GM21528 (cell line): ENCODE measurements around the gene DNAJB7.
"Not testable (repeated sequence)": the region's sequence is repeated elsewhere in the genome, so short reads cannot be mapped to it uniquely, and the experiment has no call there.

Experiments
- ATAC-seq: cut with Tn5 transposase; IDR thresholded peaks from one replicate; pipeline ENCODE4 v1.9.1; 2021; ENCODE audit warnings: mild to moderate bottlenecking, moderate library complexity; ENCODE audit not compliant: unreplicated experiment, low FRiP score

Gene DNAJB7

DNA sequence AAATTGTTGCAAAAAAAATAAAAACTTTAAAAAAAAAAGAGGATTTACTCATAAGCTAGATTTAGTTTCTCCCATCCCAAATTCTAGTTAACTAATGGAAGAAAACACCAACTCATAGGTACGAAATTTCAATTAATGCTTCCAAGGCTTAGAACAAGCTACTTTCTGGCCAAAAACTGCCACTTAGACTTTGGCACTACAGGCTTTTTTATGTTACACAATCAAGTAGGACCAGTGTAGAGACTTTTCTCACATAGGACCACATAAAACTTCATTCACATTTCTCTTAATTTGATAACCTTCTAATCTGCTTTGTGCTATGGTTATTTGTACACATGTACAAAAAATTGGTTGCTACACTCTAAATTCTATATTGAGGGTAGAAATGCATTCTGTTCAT, 8.6 kb downstream of the DNAJB7 start:
- ATAC-seq, result no peak

DNA sequence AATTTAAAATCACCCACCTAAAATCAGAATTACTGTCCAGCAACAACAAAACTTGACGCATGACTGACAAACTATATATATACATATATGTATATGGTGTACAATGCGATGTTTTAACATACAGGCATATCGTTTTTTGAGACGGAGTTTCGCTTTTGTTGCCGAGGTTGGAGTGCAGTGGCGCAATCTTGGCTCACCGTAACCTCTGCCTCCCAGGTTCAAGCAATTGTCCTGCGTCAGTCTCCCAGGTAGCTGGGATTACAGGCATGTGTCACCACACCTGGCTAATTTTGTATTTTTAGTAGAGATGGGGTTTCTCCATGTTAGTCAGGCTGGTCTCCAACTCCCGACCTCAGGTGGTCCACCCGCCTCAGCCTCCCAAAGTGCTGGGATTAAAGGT, 16.1 kb downstream of the DNAJB7 start:
- not testable (repeated sequence) for ATAC-seq

DNA sequence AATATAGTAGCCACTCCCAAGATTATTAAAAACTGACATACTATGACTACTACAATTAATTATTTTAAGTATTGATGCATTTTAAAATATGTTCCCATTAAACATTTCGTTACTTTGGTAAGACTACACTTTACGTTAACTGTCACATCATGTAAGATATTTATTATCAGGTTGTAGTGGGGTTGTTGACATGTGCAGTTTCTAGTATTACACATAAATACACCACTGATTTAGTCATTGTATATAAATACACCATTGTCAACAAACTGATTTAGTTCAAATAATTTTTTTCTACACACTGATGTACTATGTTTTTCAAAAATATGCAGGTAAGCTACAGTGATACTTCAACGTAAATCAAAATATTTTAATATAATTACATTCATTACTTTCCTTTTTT, 17.0 kb downstream of the DNAJB7 start:
- ATAC-seq, result no peak

DNA sequence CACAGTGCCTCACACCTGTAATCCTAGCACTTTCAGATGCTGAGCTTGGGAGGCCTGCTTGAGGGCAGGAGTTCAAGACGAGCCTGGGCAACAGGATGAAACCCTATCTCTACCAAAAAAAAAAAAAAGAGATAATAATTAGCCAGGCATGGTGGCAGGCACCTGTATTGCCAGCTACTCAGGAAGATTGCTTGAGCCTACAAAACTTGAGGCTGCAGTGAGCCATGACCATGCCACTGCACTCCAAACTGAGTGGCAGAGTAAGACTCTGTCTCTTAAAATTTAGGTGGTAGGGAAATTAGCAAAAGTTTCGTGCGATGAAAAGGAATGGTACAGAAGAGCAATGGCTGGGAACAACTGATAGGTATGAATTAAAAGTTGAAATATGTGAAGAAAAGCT, 23.4 kb downstream of the DNAJB7 start:
- no peak for ATAC-seq

DNA sequence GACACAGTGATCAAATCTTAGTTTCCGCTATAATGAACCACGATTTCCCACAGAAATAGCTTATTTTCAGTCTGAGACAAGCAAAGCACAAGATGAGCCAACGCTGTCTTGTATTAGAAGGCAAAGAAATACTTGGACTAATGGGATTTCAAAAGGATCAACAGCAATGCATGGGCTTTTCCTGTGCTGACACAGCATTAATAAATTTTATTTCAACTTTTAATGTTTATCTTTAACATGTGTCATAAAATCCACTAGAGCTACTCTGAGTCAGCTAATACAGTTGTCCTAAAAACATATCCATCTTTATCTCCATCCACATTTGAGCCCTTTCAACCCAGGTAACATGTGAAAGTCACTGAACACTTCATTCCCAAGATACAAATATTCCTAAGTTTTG, 27.3 kb downstream of the DNAJB7 start:
- no peak for ATAC-seq

DNA sequence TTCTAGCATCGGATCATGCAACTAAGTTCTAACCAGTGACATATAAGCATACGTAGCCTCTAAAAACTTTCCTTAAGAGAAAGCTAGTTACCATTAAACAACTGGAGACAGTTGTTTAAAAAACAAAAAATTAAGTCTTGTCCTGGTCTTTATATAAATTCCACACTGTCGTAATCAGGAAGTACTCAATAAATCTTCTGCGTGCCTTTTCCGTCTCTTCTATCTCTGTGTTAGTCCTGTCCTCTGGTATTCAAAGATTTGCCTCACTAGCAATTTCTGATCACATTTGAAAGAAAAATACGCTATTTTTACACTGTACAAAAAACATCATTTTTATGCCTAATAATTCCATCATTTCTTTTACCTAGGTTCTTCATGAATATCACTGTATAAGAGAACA, 32.8 kb downstream of the DNAJB7 start:
- ATAC-seq, result no peak

DNA sequence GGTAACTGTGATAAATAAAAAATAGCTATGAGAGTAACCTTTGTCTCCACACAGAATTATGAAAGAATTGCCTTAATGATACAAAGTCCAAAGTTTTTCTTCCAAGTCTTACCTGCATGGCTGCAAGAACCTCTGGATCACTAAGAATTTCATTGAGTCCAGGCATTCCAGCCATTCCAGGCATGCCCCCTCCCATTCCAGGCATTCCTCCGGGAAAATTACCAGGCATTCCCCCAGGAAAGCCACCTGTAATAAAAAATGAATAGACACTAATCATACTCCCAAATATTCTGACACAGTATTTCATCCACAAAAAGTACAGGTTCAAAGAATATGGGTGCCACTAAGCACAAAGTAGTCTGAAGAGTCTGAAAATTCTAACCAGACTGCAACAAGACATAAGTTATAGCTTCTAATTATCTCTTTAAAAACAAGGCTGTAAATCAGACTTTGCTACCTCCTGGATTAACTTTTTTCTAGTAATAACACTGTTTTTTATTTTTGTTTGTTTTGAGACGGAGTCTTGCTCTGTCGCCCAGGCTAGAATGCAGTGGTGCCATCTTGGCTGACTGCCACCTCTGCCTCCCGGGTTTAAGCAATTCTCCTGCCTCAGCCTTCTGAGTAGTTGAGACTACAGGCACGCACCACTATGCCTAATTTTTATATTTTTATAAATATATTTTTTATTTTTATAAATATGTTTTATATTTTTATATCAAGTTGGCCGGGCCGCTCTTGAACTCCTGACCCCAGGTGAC, 34.8 kb downstream of the DNAJB7 start:
- ATAC-seq, result no peak

DNA sequence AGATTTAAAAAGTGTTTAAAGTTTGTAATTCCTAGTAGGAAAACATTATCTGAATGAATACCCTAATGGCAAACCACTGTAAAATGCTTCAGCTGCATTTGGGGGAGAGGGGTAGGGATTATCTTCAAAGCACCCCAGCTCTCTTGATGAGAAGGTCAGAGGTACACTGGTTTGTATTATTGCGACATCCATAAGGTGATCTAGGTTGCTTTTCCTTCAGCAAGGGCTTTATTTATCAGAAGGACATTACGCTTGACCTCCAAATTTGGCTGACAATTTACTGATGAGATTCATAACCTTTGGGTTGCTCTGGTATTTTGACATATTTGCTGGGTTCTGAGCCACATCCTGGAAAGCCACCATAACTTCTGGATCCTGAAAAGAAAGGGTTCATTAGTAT, 35.6 kb downstream of the DNAJB7 start:
- not testable (repeated sequence) for ATAC-seq

DNA sequence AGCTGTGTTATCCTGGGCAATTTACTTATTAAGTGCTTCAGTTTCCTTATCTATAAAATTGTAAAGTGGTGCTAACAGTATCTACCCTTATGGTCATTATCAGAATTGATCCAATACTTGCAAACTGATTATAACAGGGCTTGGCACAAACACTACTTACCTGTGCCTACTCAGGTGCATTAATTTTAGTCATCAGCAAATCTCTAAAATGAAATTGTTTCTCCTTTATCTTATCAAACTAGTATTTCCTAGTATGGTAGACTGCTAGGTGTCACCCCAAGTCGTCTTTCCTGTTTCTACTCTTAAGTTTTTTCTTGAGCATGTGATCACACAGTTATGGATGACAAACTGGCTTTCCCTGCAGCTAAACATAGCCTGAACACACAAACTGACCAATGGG, 38.5 kb downstream of the DNAJB7 start:
- no peak for ATAC-seq

DNA sequence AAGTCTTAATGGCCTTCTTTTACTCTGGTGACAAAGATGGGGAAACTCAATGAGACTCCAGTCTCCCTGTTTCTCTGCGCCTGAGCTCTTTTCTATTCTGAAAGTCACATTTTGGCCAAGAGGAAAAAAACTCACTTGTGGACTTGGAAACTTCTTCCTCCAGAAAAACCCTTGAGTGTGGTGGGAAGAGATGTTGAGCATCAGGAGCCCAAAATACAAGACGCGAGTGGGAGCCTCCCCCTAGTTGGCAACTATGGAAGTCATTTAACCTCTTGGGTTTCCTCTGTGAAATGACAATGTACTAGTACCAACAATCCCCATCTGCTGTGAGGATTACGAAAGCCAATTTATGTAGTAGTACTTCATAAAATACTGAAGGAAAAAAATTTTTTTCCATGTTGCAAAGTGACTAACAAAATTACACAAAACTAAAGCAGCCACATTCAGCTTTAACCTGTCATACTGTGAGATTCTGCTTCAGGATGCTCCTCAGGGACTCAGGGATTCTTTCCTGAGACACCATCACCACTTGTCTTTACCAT, 42.2 kb downstream of the DNAJB7 start:
- ATAC-seq, result no peak

DNA sequence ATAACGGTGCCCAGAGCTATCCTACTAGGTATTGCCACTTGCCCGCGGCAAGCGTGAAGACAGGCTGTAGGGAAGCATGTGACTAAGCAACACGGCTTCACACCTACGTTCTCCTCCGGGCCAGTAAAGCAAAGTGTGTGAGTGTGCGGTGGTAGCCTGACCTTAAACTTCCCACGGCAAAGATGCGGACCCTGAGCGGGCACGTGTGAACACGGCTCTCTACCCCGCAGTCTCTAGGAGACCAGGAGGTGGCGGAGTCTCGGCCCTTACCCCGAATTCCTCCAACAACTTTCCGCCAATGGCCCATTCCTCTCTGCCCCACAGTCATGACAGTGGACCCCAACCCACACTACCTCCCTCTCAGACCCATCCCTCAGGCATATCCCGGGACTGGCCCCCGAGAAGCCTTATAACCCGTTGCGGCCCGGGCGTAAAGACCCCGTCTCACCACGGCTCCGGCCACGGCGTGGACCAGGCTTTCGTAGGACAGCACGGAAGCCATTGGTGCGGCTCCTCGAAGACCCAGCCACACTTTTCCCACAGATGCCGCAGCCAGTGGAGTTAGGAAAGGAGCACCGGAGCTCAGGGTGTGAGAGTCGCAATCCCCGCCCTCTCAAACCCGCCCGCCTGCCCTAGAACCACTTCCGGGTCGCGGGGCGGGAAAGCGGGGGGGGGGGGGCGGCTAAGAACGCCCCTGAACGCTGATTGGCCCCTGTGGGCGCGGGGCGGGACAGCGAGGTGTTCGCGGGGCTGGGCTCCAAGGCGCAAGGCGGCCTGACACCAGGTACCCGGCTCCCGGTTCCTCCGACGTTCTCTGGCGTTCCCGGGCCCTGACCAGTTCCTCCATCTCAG, 42.9 kb downstream of the DNAJB7 start, which contains the start of gene SLC25A17:
Gene SLC25A17 (minus strand): TSS at position 600 of the 852 bp plus-strand sequence. CDS start 98 bp downstream, at position 502.
- ATAC-seq, result peak; percentile 71

DNA sequence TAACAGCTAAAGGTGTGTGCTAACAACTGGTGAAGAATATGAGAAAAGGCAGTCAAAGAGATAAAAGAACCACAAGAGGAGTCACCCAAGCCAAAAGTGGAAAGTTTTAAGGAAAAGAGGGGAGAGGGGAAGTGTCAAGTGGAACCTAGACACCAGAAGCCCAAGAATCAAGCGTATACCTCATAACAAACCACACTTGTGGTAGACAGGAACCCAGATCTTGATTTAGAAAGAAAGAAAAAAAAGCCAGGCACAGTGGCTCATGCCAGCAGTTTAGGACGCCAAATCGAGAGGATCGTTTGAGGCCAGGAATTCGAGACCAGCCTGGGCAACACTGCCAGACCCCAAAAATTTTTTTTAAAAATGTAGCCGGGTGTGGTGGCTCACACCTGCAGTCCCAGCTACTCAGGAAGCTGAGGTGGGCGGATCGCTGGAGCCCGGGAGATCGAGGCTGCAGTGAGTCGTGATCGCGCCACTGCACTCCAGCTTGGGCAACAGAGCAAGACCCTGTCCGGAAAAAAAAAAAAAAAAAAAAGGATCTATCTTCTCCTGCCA, 43.6 kb downstream of the DNAJB7 start:
- no peak for ATAC-seq

DNA sequence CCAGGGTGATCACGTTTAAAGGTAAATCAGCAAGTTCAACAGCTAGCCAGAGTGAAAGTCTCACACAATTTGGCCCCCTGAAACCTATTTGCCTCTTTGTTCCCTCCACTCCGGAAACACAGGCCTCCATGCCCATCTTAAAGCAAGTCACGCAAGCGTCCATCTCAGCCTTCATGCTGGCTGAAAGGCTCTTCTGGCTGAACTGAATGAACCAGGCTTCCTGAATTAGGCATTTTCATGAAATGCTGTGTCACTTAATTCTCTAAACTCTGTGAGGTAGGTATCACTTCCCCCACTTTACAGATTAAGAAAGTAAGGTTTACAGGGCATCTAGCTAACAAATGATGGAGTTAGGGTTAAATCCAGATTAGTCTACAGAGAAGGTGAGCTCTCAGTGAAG, 44.2 kb downstream of the DNAJB7 start:
- no peak for ATAC-seq

DNA sequence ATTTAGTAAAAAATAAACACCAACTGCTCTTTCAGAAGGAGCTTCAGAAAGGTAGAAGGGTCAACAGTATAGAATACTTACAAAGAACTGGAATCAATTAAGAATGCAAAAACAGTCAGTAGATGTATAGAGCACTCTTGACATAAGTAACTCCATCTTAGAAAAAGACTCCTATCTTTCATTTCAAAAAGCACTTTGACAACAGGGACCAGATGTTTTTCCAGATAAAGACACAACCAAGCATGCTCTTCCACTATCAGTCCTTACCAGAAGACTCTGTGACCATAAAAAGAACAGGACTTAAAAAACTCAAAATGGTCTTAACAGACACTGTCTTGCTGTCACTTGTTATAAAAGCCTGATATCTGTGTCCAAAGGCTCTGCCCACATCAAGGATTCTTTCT, 48.0 kb downstream of the DNAJB7 start:
- no peak for ATAC-seq
